HG03175 (cell line): ENCODE results near the gene ZCCHC8.
"Not testable (repeated sequence)": the region's sequence is repeated elsewhere in the genome, so short reads cannot be mapped to it uniquely, and the experiment has no call there.

Experiments used
- ATAC-seq: cut with Tn5 transposase; IDR thresholded peaks from one replicate; pipeline ENCODE4 v1.9.1; 2021; ENCODE audit warnings: mild to moderate bottlenecking, moderate library complexity; ENCODE audit not compliant: unreplicated experiment

The ZCCHC8 gene

DNA sequence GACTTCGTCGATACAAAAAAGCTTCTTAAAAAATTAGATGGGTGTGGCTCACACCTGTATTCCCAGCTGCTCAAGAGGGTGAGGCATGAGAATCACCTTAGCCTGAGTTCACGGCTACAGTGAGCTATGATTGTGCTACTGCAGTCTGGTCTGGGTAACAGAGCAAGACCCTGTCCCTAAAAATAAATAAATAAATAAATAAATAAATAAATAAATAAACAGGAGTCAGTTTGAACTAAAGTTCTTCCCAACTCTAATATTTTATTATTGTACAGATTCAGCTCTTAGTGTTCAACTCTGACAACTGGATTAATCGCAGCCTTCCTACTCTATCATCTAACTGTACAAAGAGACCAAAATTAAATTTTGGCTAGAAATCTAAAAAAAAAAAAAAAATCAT is 65.5 kb downstream of the ZCCHC8 start:
- ATAC-seq: no peak

DNA sequence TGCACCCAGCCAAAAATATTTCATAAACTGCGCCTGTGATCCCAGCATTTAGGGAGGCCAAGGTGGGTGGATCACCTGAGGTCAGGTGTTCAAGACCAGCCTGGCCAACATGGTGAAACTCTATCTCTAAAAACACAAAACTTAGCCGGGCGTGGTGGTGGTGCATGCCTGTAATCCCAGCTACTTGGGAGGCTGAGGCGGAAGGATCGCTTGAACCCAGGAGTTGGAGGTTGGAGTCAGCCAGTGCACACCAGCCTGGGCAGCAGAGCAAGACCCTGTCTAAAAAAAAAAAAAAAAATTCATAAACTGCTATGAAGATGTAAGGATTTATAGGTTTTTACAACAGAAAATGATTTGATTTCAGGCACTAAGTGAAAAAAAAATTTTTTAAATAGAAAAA is 71.7 kb downstream of the ZCCHC8 start:
- ATAC-seq: not testable (repeated sequence)

DNA sequence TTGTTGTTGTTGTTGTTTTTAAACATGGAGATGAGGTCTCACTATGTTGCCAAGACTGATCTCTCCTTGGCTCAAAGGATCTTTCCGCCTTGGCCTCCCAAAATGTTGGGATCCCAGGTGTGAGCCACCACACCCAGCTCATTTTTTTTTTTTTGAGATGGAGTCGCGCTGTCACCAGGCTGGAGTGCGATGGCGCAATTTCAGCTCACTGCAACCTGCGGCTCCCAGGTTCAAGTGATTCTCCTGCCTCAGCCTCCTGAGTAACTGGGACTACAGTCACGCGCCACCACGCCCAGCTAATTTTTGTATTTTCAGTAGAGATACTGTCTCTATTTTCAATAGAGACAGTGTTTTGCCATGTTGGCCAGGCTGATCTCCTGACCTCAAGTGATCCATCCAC is 73.3 kb downstream of the ZCCHC8 start:
- ATAC-seq: no peak

DNA sequence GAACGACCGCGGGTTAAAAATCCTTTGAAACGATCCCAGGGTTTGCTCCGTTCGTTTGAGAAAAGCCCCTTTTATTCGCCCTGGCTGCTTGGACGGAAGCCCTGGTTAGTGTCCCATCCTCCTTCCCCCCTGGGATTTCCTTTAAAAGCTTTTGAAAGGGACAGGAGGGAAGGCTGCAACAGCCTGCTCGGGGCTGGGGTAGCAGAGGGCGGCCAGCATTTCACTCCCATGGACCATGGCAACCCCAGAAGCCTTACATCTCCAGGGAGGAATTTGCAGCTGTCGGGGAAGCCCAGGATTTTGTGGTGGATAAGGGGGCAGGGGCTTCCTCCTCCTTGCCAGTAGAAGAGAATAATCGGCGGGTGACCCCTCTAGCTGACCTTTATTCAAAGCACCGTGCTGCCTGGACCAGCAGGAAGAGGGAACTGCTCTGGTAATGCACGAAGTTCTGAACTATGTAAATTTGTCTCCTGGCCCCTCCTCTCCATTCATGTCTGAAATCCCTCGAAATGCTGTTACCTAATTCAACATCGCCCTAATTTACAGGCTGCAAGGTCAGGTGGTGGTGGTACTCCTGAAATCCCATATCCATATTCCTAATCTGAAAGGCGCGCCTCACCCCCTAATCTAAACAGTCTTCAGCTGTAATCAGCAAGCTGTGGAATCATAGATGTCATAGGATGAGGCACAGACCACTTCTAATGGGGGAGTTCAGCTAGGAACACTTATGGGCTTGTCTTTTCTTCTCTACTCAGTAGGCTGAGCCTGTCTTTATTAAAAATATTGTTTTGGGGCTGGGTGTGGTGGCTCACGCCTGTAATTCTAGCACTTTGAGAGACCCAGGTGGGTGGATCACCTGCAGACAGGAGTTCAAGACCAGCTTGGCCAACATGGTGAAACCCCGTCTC is 77.2 kb downstream of the ZCCHC8 start:
- ATAC-seq: no peak

DNA sequence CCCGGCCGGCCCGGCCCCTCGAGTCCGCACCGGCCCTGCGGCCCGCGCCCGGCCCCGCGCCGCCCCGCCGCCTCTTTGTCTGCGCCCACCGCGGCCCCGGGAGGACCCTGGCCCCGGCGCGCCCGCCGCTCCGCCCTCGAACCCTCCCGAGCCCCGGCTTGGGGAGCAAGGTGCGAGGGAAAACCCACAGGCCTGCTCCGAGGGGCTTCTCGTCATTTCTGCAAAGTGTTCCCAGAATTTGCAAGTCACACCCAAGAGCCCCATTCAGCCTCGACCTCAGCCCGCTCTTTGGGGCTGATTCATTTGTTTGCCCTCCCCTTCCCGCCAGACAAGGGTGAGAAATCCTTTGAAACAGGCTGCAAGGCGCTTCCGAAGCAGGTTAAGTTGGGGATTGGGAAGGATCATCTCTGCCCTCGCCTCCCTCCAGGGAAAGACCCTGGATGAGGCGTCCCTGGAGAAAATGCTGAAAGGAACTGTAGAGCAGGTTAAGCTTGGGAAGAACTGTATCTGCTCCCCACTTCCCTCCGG is 77.9 kb downstream of the ZCCHC8 start:
- no peak for ATAC-seq

GRCh38 chr12:122421821-122422729 is 78.7 kb downstream of the ZCCHC8 start, which contains the start of gene CLIP1:
CLIP1 (minus strand) TSS chr12:122422669; CDS start chr12:122380452, 42,217 bp downstream.
- ATAC-seq: peak; percentile 59
